Ramos (cell line): ENCODE measurements around the gene LRRTM3.

ENCODE experiments used
- in situ Hi-C: fragments of 300-500 bp; cut with MboI; formaldehyde crosslinking; loops from one replicate; pipeline ENCODE4 v1.14.3; 2022; ENCODE audit warnings: low sequenced_read_pairs; ENCODE audit not compliant: unreplicated experiment

Gene LRRTM3

DNA sequence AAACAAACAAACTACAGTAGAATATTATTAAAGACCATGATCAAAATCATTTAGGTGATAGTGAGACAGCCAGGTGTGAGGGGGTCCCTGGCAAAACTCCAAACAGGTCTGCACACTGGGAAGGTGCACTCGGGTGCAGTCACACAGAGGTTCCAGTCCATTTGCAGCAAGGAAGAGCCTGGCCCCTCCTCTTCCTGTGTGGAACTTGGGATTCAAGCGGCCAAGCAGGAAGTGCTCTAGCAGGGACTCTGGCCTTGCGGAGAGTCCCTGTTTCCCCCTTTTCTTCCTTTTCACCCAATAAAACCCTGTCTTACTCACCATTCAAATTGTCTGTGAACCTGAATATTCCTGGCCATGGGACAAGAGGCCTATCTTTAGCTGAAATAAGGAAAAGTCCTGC is 181.8 kb downstream of the LRRTM3 start:
- in situ Hi-C loops: no loop called here

DNA sequence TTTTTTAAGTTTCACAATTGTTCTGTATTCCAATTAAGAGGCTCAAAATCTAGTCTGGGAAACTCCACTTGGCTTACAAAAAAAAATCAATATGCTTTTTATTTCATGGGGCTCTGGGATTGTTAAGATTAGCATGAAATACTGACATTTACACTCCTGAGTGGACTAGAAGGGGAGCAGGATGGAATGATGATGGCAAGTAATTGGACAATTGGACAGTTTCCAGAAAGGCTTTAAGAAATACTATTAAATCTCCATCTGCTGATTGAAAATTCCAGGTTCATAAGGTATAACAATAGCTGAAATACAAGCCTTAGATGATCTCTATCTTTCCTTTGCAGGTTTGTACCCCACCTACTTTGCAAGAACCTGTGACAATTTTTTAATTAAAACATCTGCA is 184.4 kb downstream of the LRRTM3 start:
- in situ Hi-C loops: no loop called here

GRCh38 chr10:67112765-67113164 is 186.9 kb downstream of the LRRTM3 start:
- in situ Hi-C loops: no loop called here

DNA sequence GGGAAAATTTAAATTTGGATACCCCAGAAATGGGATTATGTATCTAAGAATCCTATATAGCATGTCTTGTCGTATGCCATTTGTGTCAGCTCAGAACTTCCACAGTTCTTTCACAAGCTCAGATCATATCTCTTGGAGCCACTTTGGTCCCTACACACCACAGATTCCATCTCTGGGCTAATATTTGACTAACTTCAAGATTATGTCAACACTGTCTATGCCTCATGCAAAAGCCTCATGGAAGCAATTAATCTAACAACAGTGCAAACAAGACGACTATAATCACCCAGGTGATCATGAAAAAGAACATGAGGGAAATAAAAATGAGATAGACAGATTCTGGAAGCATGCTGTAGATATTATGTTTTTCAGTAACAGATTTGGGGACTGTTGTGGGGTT is 189.1 kb downstream of the LRRTM3 start:
- in situ Hi-C loops: no loop called here

DNA sequence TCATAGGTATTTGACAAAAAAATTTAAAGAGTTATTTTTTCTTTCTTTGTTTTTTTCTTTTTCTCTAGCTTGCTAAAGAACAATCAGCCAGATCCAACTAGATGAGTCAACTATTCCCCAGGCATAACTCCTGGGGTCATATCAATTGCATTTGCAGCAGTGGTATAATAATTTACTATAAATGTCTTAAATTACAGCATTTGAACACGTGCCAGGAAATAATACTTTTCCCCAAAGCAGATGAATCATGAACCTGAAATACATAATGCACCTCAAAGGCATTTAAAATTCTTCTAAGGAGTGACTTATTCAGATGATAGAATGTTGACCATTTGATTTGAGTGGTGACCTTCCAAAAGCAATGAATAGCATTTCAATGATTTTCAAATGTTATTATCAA is 190.1 kb downstream of the LRRTM3 start:
- in situ Hi-C loops: no loop called here

GRCh38 chr10:67119651-67120050 is 193.8 kb downstream of the LRRTM3 start:
- in situ Hi-C loops: no loop called here

- in situ Hi-C loops: no loop called here
These were observed 201.6 kb downstream of the LRRTM3 start for GRCh38 chr10:67127441-67127840.

- in situ Hi-C loops: no loop called here
These were observed 214.8 kb downstream of the LRRTM3 start for GRCh38 chr10:67140641-67141040.

- in situ Hi-C loops: no loop called here
These were observed 215.5 kb downstream of the LRRTM3 start for GRCh38 chr10:67141300-67141699.

DNA sequence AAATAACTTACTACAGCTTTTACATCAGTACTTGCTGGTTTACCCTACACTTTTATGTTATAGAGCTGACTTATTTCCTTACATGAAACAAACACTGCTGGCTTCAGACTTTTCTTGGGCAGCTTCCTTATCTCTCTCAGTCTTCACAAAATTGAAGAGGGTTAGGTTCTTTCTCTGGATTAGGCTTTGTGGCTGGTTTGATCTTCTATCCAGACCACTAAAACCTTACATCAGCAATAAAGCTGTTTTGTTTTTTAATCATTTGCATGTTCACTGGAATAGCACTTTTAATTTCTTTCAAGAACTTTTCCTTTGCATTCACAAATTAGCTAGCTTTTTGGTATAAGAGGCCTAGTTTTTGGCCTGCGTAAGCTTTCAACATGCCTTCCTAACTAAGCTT is 218.7 kb downstream of the LRRTM3 start:
- in situ Hi-C loops: no loop called here
